Endodermal cell (in vitro differentiated cells): ENCODE measurements around the gene SLC12A9. TPM values are rescaled to one million over a fixed set of nuclear protein-coding genes. Genes with fewer than 3 reads are reported as not detected.

Experiments
- DNase-seq: peaks from one replicate; pipeline ENCODE4 v3.0.0-alpha.2; 2017
- H3K27ac ChIP-seq: 2 replicates; pipeline ENCODE4 v1.5.1; 2013; ENCODE audit warnings: mild to moderate bottlenecking, low read depth, low read length, moderate library complexity
- H3K27me3 ChIP-seq: 2 replicates; pipeline ENCODE4 v1.6.1; 2013; ENCODE audit warnings: mild to moderate bottlenecking, low read length, moderate library complexity; ENCODE audit not compliant: insufficient read depth, control insufficient read depth, poor library complexity, severe bottlenecking
- H3K36me3 ChIP-seq: 2 replicates; pipeline ENCODE4 v1.7.0; 2013; ENCODE audit warnings: mild to moderate bottlenecking, low read length, moderate library complexity; ENCODE audit not compliant: control insufficient read depth, insufficient read depth
- H3K4me1 ChIP-seq: one replicate; pipeline ENCODE4 v1.7.0; 2013; ENCODE audit warnings: low read length; ENCODE audit not compliant: control insufficient read depth, insufficient read depth
- H3K4me3 ChIP-seq: 2 replicates; pipeline ENCODE4 v1.5.1; 2013; ENCODE audit warnings: mild to moderate bottlenecking, low read length, moderate library complexity
- H3K9ac ChIP-seq: 2 replicates; pipeline ENCODE4 v1.6.1; 2013; ENCODE audit warnings: mild to moderate bottlenecking, low read length, moderate library complexity; ENCODE audit not compliant: poor library complexity, severe bottlenecking; ENCODE audit errors: extremely low read depth
- H3K9me3 ChIP-seq: 2 replicates; pipeline ENCODE4 v1.6.1; 2013; ENCODE audit warnings: mild to moderate bottlenecking, low read length, moderate library complexity; ENCODE audit not compliant: control insufficient read depth
- H3K27ac Mint-ChIP-seq: 2 replicates; pipeline ENCODE4 v1.8.0; 2020; ENCODE audit warnings: mixed read lengths
- H3K27me3 Mint-ChIP-seq: 2 replicates; pipeline ENCODE4 v1.8.0; 2021; ENCODE audit warnings: mild to moderate bottlenecking, mixed read lengths; ENCODE audit not compliant: insufficient read depth
- H3K36me3 Mint-ChIP-seq: 2 replicates; pipeline ENCODE4 v1.8.0; 2020; ENCODE audit warnings: low read depth, mixed read lengths
- H3K4me1 Mint-ChIP-seq: 2 replicates; pipeline ENCODE4 v1.8.0; 2020; ENCODE audit warnings: mixed read lengths
- H3K4me3 Mint-ChIP-seq: 2 replicates; pipeline ENCODE4 v1.8.0; 2020; ENCODE audit warnings: mild to moderate bottlenecking, moderate library complexity, mixed read lengths
- H3K9me3 Mint-ChIP-seq: 2 replicates; pipeline ENCODE4 v1.8.0; 2020; ENCODE audit warnings: mild to moderate bottlenecking, mixed read lengths
- WGBS, 2 experiments: methylation state at CpG; one replicate each; pipeline versions ENCODE4 v1.1.5 to v1.1.7; 2013; ENCODE audit warnings: missing lambda C conversion rate in 2 of 2, mixed read lengths in 1 of 2; ENCODE audit not compliant: insufficient coverage in 1 of 2, insufficient read length in 1 of 2; 5-methylcytosine and 5-hydroxymethylcytosine counted together
- microRNA-seq: library from miRNA; unstranded; fragments of <30 nt; microRNA quantifications from one replicate; pipeline ENCODE4 v1.2.0, GENCODE V29; 2020; ENCODE audit warnings: borderline microRNAs expressed
- total RNA-seq, 2 donors: library from RNA; stranded (reverse); fragmentation: NEBNext Ultra II Directional in 1 of 2; extraction: Animal tissue kit (Norgen Biotek cat#: 25700) in 1 of 2; gene quantifications; 2 replicates in 1 of 2; 3 replicates in 1 of 2; pipeline ENCODE4 v1.2.1, GENCODE V29; 2021
- TF ChIP-seq, protein P1 (sequence below): fragments of 200-600 bp; sonication (generic); conservative IDR thresholded peaks from 2 replicates; pipeline ENCODE4 v1.5.0; 2021; ENCODE audit warnings: antibody characterized with exemption, mild to moderate bottlenecking

SLC12A9 gene
- total RNA-seq, 2 donors from 2014 or later = 22.5 to 35.1 TPM

- H3K27me3 Mint-ChIP-seq = no peaks in the 10 kb centered on the region
- peaks cover 7% of the 10 kb centered on the region for H3K4me1 Mint-ChIP-seq
- H3K36me3 Mint-ChIP-seq = no peaks in the 10 kb centered on the region
Observed at GRCh38 chr7:100914208-100914878, 61.8 kb downstream of the SLC12A9 start.

DNA sequence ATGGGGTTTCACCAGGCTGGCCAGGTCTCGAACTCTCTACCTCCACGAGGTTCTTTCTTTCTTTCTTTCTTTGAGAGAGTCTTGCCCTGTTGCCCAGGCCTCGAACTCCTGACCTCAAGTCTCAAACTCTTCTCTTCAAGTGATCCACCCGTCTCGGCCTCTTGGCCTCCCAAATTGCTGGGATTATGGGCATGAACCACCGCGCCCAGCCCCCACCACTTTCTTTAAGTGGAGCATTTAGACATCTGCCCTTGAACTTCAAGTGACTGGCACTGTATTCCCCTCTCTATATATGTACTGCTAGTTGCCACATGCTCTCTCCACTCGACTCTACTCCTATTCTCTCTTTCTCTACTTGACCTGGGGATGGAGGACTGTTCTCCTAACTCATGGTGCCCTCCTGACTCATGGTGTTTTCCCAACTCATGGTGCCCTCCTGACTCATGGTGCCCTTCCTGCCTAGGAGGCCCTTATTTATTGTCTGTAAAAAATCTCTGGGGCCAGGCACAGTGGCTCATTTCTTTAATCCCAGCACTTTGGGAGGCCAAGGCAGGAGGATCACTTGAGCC, 62.5 kb downstream of the SLC12A9 start:
- Histone ChIP-seq H3K4me1 (no peaks in the 10 kb centered on the region), H3K27ac (no peak overlapping the region), H3K9ac (no peak overlapping the region), H3K9me3 (peaks cover 4% of the 10 kb centered on the region), H3K36me3 (no peaks in the 10 kb centered on the region), H3K27me3 (no peaks in the 10 kb centered on the region), H3K4me3 (no peak overlapping the region)
- H3K36me3 Mint-ChIP-seq = no peaks in the 10 kb centered on the region
- peaks cover 7% of the 10 kb centered on the region for H3K9me3 Mint-ChIP-seq
- H3K27ac Mint-ChIP-seq = no peak overlapping the region
- WGBS, 2 experiments = 84 to 89% methylated on average over 8 of the region's 8 CpGs
- H3K4me1 Mint-ChIP-seq = peaks cover 7% of the 10 kb centered on the region
- TF ChIP-seq, protein P1, sequence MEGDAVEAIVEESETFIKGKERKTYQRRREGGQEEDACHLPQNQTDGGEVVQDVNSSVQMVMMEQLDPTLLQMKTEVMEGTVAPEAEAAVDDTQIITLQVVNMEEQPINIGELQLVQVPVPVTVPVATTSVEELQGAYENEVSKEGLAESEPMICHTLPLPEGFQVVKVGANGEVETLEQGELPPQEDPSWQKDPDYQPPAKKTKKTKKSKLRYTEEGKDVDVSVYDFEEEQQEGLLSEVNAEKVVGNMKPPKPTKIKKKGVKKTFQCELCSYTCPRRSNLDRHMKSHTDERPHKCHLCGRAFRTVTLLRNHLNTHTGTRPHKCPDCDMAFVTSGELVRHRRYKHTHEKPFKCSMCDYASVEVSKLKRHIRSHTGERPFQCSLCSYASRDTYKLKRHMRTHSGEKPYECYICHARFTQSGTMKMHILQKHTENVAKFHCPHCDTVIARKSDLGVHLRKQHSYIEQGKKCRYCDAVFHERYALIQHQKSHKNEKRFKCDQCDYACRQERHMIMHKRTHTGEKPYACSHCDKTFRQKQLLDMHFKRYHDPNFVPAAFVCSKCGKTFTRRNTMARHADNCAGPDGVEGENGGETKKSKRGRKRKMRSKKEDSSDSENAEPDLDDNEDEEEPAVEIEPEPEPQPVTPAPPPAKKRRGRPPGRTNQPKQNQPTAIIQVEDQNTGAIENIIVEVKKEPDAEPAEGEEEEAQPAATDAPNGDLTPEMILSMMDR = no peak
- H3K4me3 Mint-ChIP-seq = no peak overlapping the region
- DNase-seq = no peak
- H3K27me3 Mint-ChIP-seq = no peaks in the 10 kb centered on the region

More at GRCh38 chr7:100914208-100914878, 61.8 kb downstream of the SLC12A9 start:
- no peaks in the 10 kb centered on the region for H3K4me1 ChIP-seq
- TF ChIP-seq, protein P1 = no peak
- Mint-ChIP-seq H3K27ac (no peak overlapping the region), H3K9me3 (peaks cover 1% of the 10 kb centered on the region), H3K4me3 (no peak overlapping the region)
- H3K36me3 ChIP-seq = no peaks in the 10 kb centered on the region
- no peak overlapping the region for H3K4me3 ChIP-seq
- WGBS, 2 experiments = 89 to 93% methylated on average over 12 to 14 of the region's 15 CpGs
- no peaks in the 10 kb centered on the region for H3K27me3 ChIP-seq
- H3K27ac ChIP-seq = no peak overlapping the region
- no peak for DNase-seq
- no peak overlapping the region for H3K9ac ChIP-seq
- no peaks in the 10 kb centered on the region for H3K9me3 ChIP-seq

Small RNA genes lying within 50 kb of the gene (microRNA-seq; reads per million reads assigned to microRNA genes)
- not detected for gene MIR6875

Other genes with a start within 250 kb of the SLC12A9 start
- gene MOSPD3, start 240.2 kb upstream of the SLC12A9 start, total RNA-seq = 10 to 100 TPM; 19.8 to 25.5 TPM
- gene TFR2, start 211.2 kb upstream of the SLC12A9 start, total RNA-seq = 1 to 10 TPM; 1.4 to 2.1 TPM
- gene ACTL6B, start 196.3 kb upstream of the SLC12A9 start, total RNA-seq = not detected
- 100 to 1,000 TPM; 197 to 230 TPM for gene GNB2, start 179.0 kb upstream of the SLC12A9 start, total RNA-seq
- gene GIGYF1, start 158.5 kb upstream of the SLC12A9 start, total RNA-seq = 100 to 1,000 TPM in 1 of 2 donors, 10 to 100 TPM in 1; 90.0 to 101 TPM
- gene POP7, start 146.6 kb upstream of the SLC12A9 start, total RNA-seq = 10 to 100 TPM; 51.7 to 59.2 TPM
- gene EPO, start 132.2 kb upstream of the SLC12A9 start, total RNA-seq = under 1 TPM in 1 of 2 donors, not detected in 1; 0.33 TPM
- not detected for gene ZAN, start 119.1 kb upstream of the SLC12A9 start, total RNA-seq
- 100 to 1,000 TPM; 106 to 117 TPM for gene EPHB4, start 25.2 kb upstream of the SLC12A9 start, total RNA-seq
- gene TRIP6, start 14.7 kb downstream of the SLC12A9 start, total RNA-seq = 100 to 1,000 TPM; 107 to 114 TPM
- 100 to 1,000 TPM; 186 to 236 TPM for gene SRRT, start 22.4 kb downstream of the SLC12A9 start, total RNA-seq
- 1 to 10 TPM; 3.7 to 4.0 TPM for gene UFSP1, start 37.0 kb downstream of the SLC12A9 start, total RNA-seq
- 10 to 100 TPM in 1 of 2 donors, 1 to 10 TPM in 1; 2.6 to 13.7 TPM for gene ACHE, start 43.2 kb downstream of the SLC12A9 start, total RNA-seq
- 10 to 100 TPM in 1 of 2 donors, 1 to 10 TPM in 1; 7.7 to 24.1 TPM for gene MUC3A, start 96.8 kb downstream of the SLC12A9 start, total RNA-seq
- gene MUC12, start 116.9 kb downstream of the SLC12A9 start, total RNA-seq = 1 to 10 TPM; 2.9 to 3.3 TPM
- gene MUC17, start 167.4 kb downstream of the SLC12A9 start, total RNA-seq = not detected
- 10 to 100 TPM; 16.5 to 23.0 TPM for gene TRIM56, start 232.8 kb downstream of the SLC12A9 start, total RNA-seq